ENCODE measurements around the gene SAMD8.

The SAMD8 gene

GRCh38 chr10:75111365-75111906, at the start of gene SAMD8:
TSS of gene SAMD8 (plus strand) at chr10:75111656. CDS start at chr10:75150529, 38,873 bp downstream.
- DNase-seq, result peak; percentile 94 to 96

- no peak for DNase-seq
Observed at GRCh38 chr10:75061709-75062505, 49.5 kb upstream of the SAMD8 start.

- no peak for DNase-seq
Observed at GRCh38 chr10:75062506-75063299, 48.8 kb upstream of the SAMD8 start.

- DNase-seq, result no peak
Observed at GRCh38 chr10:75063461-75064230, 47.8 kb upstream of the SAMD8 start.

- DNase-seq, result no peak
Observed at GRCh38 chr10:75065076-75065475, 46.4 kb upstream of the SAMD8 start.

GRCh38 chr10:75066271-75066670, 45.2 kb upstream of the SAMD8 start:
- no peak for DNase-seq

- no peak for DNase-seq
Observed at GRCh38 chr10:75067272-75067671, 44.2 kb upstream of the SAMD8 start.

- no peak for DNase-seq
Observed at GRCh38 chr10:75068523-75068922, 42.9 kb upstream of the SAMD8 start.

GRCh38 chr10:75070476-75070875, 41.0 kb upstream of the SAMD8 start:
- DNase-seq, result no peak

- no peak for DNase-seq
Observed at GRCh38 chr10:75070961-75071428, 40.5 kb upstream of the SAMD8 start.

- no peak for DNase-seq
Observed at GRCh38 chr10:75071756-75072155, 39.7 kb upstream of the SAMD8 start.

- no peak for DNase-seq
Observed at GRCh38 chr10:75072727-75073126, 38.7 kb upstream of the SAMD8 start.

GRCh38 chr10:75073442-75073841, 38.0 kb upstream of the SAMD8 start:
- DNase-seq, result no peak

- DNase-seq, result no peak
Observed at GRCh38 chr10:75074711-75075445, 36.6 kb upstream of the SAMD8 start.

- DNase-seq, result no peak
Observed at GRCh38 chr10:75076348-75076747, 35.1 kb upstream of the SAMD8 start.

GRCh38 chr10:75079436-75080083, 31.9 kb upstream of the SAMD8 start:
- no peak for DNase-seq

- DNase-seq, result no peak
Observed at GRCh38 chr10:75080554-75080953, 30.9 kb upstream of the SAMD8 start.

GRCh38 chr10:75081379-75081778, 30.1 kb upstream of the SAMD8 start:
- DNase-seq, result no peak

GRCh38 chr10:75083972-75084833, 27.3 kb upstream of the SAMD8 start:
- DNase-seq, result no peak

- no peak for DNase-seq
Observed at GRCh38 chr10:75084834-75085384, 26.5 kb upstream of the SAMD8 start.
